Measurements from ENCODE around the gene EHBP1.

The EHBP1 gene

GRCh38 chr2:62994206-62994605, 288.7 kb downstream of the EHBP1 start:
- Mint-ChIP-seq H3K36me3 (ENCODE audit: low read depth) (peaks cover 7% of the 10 kb centered on the region), H3K4me1 (no peaks in the 10 kb centered on the region), H3K27ac (no peak overlapping the region), H3K9me3 (no peaks in the 10 kb centered on the region), H3K27me3 (ENCODE audit: low read depth, poor library complexity) (no peaks in the 10 kb centered on the region), H3K4me3 (no peak overlapping the region)
- no peak for DNase-seq
- TF ChIP-seq CTCF (IDR thresholded peaks at IDR 0.05) = no peak

- Mint-ChIP-seq H3K9me3 (no peaks in the 10 kb centered on the region), H3K4me3 (no peak overlapping the region), H3K27me3 (ENCODE audit: low read depth, poor library complexity) (no peaks in the 10 kb centered on the region), H3K4me1 (no peaks in the 10 kb centered on the region), H3K36me3 (ENCODE audit: low read depth) (peaks cover 11% of the 10 kb centered on the region), H3K27ac (no peak overlapping the region)
- no peak for TF ChIP-seq CTCF (IDR thresholded peaks at IDR 0.05)
- no peak for DNase-seq
Observed at GRCh38 chr2:62996534-62997186, 291.1 kb downstream of the EHBP1 start.

- no peaks in the 10 kb centered on the region for H3K27me3 Mint-ChIP-seq (ENCODE audit: low read depth, poor library complexity)
- no peak for TF ChIP-seq CTCF (IDR thresholded peaks at IDR 0.05)
- DNase-seq = no peak
- no peak overlapping the region for H3K4me3 Mint-ChIP-seq
- H3K9me3 Mint-ChIP-seq = no peaks in the 10 kb centered on the region
- H3K4me1 Mint-ChIP-seq = no peaks in the 10 kb centered on the region
- H3K36me3 Mint-ChIP-seq (ENCODE audit: low read depth) = peaks cover 11% of the 10 kb centered on the region
- H3K27ac Mint-ChIP-seq = no peak overlapping the region
Observed at GRCh38 chr2:62998949-62999348, 293.4 kb downstream of the EHBP1 start.

GRCh38 chr2:62999905-63000304, 294.4 kb downstream of the EHBP1 start:
- DNase-seq = no peak
- Mint-ChIP-seq H3K4me3 (no peak overlapping the region), H3K4me1 (no peaks in the 10 kb centered on the region), H3K9me3 (no peaks in the 10 kb centered on the region), H3K27ac (no peak overlapping the region), H3K36me3 (ENCODE audit: low read depth) (peaks cover 11% of the 10 kb centered on the region), H3K27me3 (ENCODE audit: low read depth, poor library complexity) (no peaks in the 10 kb centered on the region)
- TF ChIP-seq CTCF (IDR thresholded peaks at IDR 0.05) = no peak

- H3K36me3 Mint-ChIP-seq (ENCODE audit: low read depth) = peaks cover 11% of the 10 kb centered on the region
- H3K4me1 Mint-ChIP-seq = no peaks in the 10 kb centered on the region
- H3K27ac Mint-ChIP-seq = no peak overlapping the region
- no peak overlapping the region for H3K4me3 Mint-ChIP-seq
- H3K9me3 Mint-ChIP-seq = no peaks in the 10 kb centered on the region
- TF ChIP-seq CTCF (IDR thresholded peaks at IDR 0.05) = no peak
- H3K27me3 Mint-ChIP-seq (ENCODE audit: low read depth, poor library complexity) = no peaks in the 10 kb centered on the region
- no peak for DNase-seq
Observed at GRCh38 chr2:63000801-63001200, 295.3 kb downstream of the EHBP1 start.

- TF ChIP-seq CTCF (IDR thresholded peaks at IDR 0.05) = no peak
- Mint-ChIP-seq H3K27ac (no peak overlapping the region), H3K36me3 (ENCODE audit: low read depth) (peaks cover 11% of the 10 kb centered on the region), H3K4me1 (no peaks in the 10 kb centered on the region), H3K27me3 (ENCODE audit: low read depth, poor library complexity) (no peaks in the 10 kb centered on the region), H3K4me3 (no peak overlapping the region), H3K9me3 (no peaks in the 10 kb centered on the region)
- no peak for DNase-seq
Observed at GRCh38 chr2:63001576-63001975, 296.1 kb downstream of the EHBP1 start.
